ENCODE measurements around the gene CYBA.

The CYBA gene

GRCh38 chr16:88686439-88687253 lies 35.8 kb upstream of the CYBA start, which contains the start of gene SNAI3:
Gene SNAI3 (minus strand): TSS chr16:88686507. CDS start chr16:88686406, 101 bp downstream.
- no peak for TF ChIP-seq CTCF (IDR thresholded peaks at IDR 0.05; ENCODE audit: low read depth, low read length)
- peak; percentile 39 to 51 for DNase-seq (ENCODE audit: low read depth in 2 of 2)

GRCh38 chr16:88686062-88686438 lies 35.2 kb upstream of the CYBA start:
- DNase-seq (ENCODE audit: low read depth in 2 of 2) = no peak
- peak overlapping the region; percentile 43 to 50 for H3K4me3 ChIP-seq (replicated peaks in 1 of 2; ENCODE audit: low read depth in 2 of 2, low read length in 2 of 2)
- no peak for TF ChIP-seq CTCF (IDR thresholded peaks at IDR 0.05; ENCODE audit: low read depth, low read length)

More at GRCh38 chr16:88686439-88687253, 35.8 kb upstream of the CYBA start, which contains the start of gene SNAI3:
- peak within 1 kb of the TSS; percentile 43 to 50 for H3K4me3 ChIP-seq (replicated peaks in 1 of 2; ENCODE audit: low read depth in 2 of 2, low read length in 2 of 2)

- peak; percentile 59 to 68 for DNase-seq (ENCODE audit: low read depth in 2 of 2)
- H3K4me3 ChIP-seq (replicated peaks in 1 of 2; ENCODE audit: low read depth in 2 of 2, low read length in 2 of 2) = peak overlapping the region in 1 of 2 donors; percentile 50
- peak; percentile 87 for TF ChIP-seq CTCF (IDR thresholded peaks at IDR 0.05; ENCODE audit: low read depth, low read length)
These were observed 34.6 kb upstream of the CYBA start for GRCh38 chr16:88685156-88686061.

- DNase-seq (ENCODE audit: low read depth in 2 of 2) = no peak
- H3K4me3 ChIP-seq (replicated peaks in 1 of 2; ENCODE audit: low read depth in 2 of 2, low read length in 2 of 2) = no peak overlapping the region
- no peak for TF ChIP-seq CTCF (IDR thresholded peaks at IDR 0.05; ENCODE audit: low read depth, low read length)
These were observed 33.8 kb upstream of the CYBA start for GRCh38 chr16:88684569-88685155.

GRCh38 chr16:88681709-88682451 lies 31.0 kb upstream of the CYBA start:
- no peak overlapping the region for H3K4me3 ChIP-seq (replicated peaks in 1 of 2; ENCODE audit: low read depth in 2 of 2, low read length in 2 of 2)
- no peak for TF ChIP-seq CTCF (IDR thresholded peaks at IDR 0.05; ENCODE audit: low read depth, low read length)
- DNase-seq (ENCODE audit: low read depth in 2 of 2) = no peak

Data from cardiac fibroblast (primary cell).